H9 (cell line): ENCODE data around the gene IRAK4. TPM values are rescaled to one million over a fixed set of nuclear protein-coding genes. Genes with fewer than 3 reads are reported as not detected.

ENCODE experiments used
- DNase-seq: peaks from one replicate; pipeline ENCODE4 v3.0.0-alpha.2; 2017
- H2AFZ ChIP-seq: one replicate; pipeline ENCODE4 v1.6.1; 2013; ENCODE audit warnings: mild to moderate bottlenecking, low read length, control low read depth, moderate library complexity
- H2AK5ac ChIP-seq: 2 replicates; pipeline ENCODE4 v1.6.1; 2013; ENCODE audit warnings: low read length, control low read depth, mixed read lengths; ENCODE audit not compliant: insufficient read length
- H2BK120ac ChIP-seq: one replicate; pipeline ENCODE4 v1.6.1; 2013; ENCODE audit warnings: low read depth, mild to moderate bottlenecking, low read length, control low read depth, inconsistent platforms; ENCODE audit not compliant: poor library complexity, severe bottlenecking
- H2BK12ac ChIP-seq: 2 replicates; pipeline ENCODE4 v1.6.1; 2013; ENCODE audit warnings: low read length, control low read depth, mixed read lengths, low read depth; ENCODE audit not compliant: insufficient read length
- H2BK15ac ChIP-seq: 2 replicates; pipeline ENCODE4 v1.6.1; 2013; ENCODE audit warnings: low read depth, low read length, control low read depth
- H2BK20ac ChIP-seq: one replicate; pipeline ENCODE4 v1.6.1; 2013; ENCODE audit warnings: low read depth, mild to moderate bottlenecking, low read length, control low read depth, inconsistent platforms; ENCODE audit not compliant: poor library complexity, severe bottlenecking
- H2BK5ac ChIP-seq: 2 replicates; pipeline ENCODE4 v1.6.1; 2013; ENCODE audit warnings: low read length, control low read depth, mixed read lengths; ENCODE audit not compliant: insufficient read length
- H3K14ac ChIP-seq: 2 replicates; pipeline ENCODE4 v1.6.1; 2013; ENCODE audit warnings: low read length, control low read depth; ENCODE audit not compliant: insufficient read depth
- H3K18ac ChIP-seq: 2 replicates; pipeline ENCODE4 v1.6.1; 2013; ENCODE audit warnings: low read depth, mild to moderate bottlenecking, mixed read lengths, low read length, control low read depth; ENCODE audit not compliant: insufficient read length
- H3K23ac ChIP-seq: 2 replicates; pipeline ENCODE4 v1.6.1; 2013; ENCODE audit warnings: low read length, control low read depth, mixed read lengths, low read depth; ENCODE audit not compliant: insufficient read length
- H3K23me2 ChIP-seq: 2 replicates; pipeline ENCODE4 v1.6.1; 2013; ENCODE audit warnings: low read depth, mild to moderate bottlenecking, mixed read lengths, low read length, control low read depth; ENCODE audit not compliant: insufficient read length, poor library complexity, severe bottlenecking
- H3K27ac ChIP-seq: 2 replicates; pipeline ENCODE4 v1.5.1; 2013; ENCODE audit warnings: low read length, control low read depth, mixed read lengths, low read depth; ENCODE audit not compliant: insufficient read length
- H3K27me3 ChIP-seq: 2 replicates; pipeline ENCODE4 v1.6.1; 2013; ENCODE audit warnings: low read length, control low read depth, inconsistent platforms; ENCODE audit not compliant: insufficient read depth
- H3K4ac ChIP-seq: 2 replicates; pipeline ENCODE4 v1.6.1; 2013; ENCODE audit warnings: low read depth, mild to moderate bottlenecking, control low read depth, inconsistent platforms, low read length, moderate library complexity
- H3K4me1 ChIP-seq: 2 replicates; pipeline ENCODE4 v1.6.1; 2013; ENCODE audit warnings: low read length, control low read depth, inconsistent platforms; ENCODE audit not compliant: insufficient read depth
- H3K4me2 ChIP-seq: 2 replicates; pipeline ENCODE4 v1.6.1; 2013; ENCODE audit warnings: low read length, control low read depth, mixed read lengths; ENCODE audit not compliant: insufficient read length, insufficient read depth
- H3K56ac ChIP-seq: 2 replicates; pipeline ENCODE4 v1.6.1; 2013; ENCODE audit warnings: low read depth, mild to moderate bottlenecking, mixed read lengths, low read length, control low read depth; ENCODE audit not compliant: insufficient read length
- H3K79me1 ChIP-seq: 2 replicates; pipeline ENCODE4 v1.6.1; 2013; ENCODE audit warnings: low read depth, mild to moderate bottlenecking, moderate library complexity, low read length, control low read depth, inconsistent platforms; ENCODE audit not compliant: insufficient read depth, poor library complexity, severe bottlenecking
- H3K79me2 ChIP-seq: 2 replicates; pipeline ENCODE4 v1.6.1; 2013; ENCODE audit warnings: low read length, control low read depth, inconsistent platforms; ENCODE audit not compliant: insufficient read depth
- H3K9ac ChIP-seq: 2 replicates; pipeline ENCODE4 v1.6.1; 2013; ENCODE audit warnings: low read length, control low read depth, mixed read lengths; ENCODE audit not compliant: insufficient read length; ENCODE audit errors: extremely low read depth
- H3K9me3 ChIP-seq: one replicate; pipeline ENCODE4 v1.6.1; 2013; ENCODE audit warnings: low read depth, low read length, inconsistent platforms; ENCODE audit not compliant: control insufficient read depth
- H3T11ph ChIP-seq: one replicate; pipeline ENCODE4 v1.6.1; 2013; ENCODE audit warnings: mild to moderate bottlenecking, low read length, control low read depth, inconsistent platforms
- H4K20me1 ChIP-seq: one replicate; pipeline ENCODE4 v1.6.1; 2013; ENCODE audit not compliant: control insufficient read depth, insufficient read length, insufficient read depth
- H4K5ac ChIP-seq: 2 replicates; pipeline ENCODE4 v1.6.1; 2013; ENCODE audit warnings: low read depth, mild to moderate bottlenecking, mixed read lengths, low read length, control low read depth; ENCODE audit not compliant: insufficient read length
- H4K8ac ChIP-seq: replicated peaks from 2 replicates; pipeline ENCODE4 v1.6.1; 2013; ENCODE audit warnings: low read length, control low read depth, mixed read lengths, low read depth; ENCODE audit not compliant: insufficient read length
- H4K91ac ChIP-seq: 2 replicates; pipeline ENCODE4 v1.6.1; 2013; ENCODE audit warnings: low read depth, mild to moderate bottlenecking, moderate library complexity, mixed read lengths, low read length, control low read depth; ENCODE audit not compliant: insufficient read length
- H3K27ac Mint-ChIP-seq, 3 experiments: 2 replicates in 2 of 3; 3 replicates in 1 of 3; pipeline ENCODE4 v1.8.0; 2020 to 2021; ENCODE audit warnings: mixed read lengths in 3 of 3, mild to moderate bottlenecking in 1 of 3, moderate library complexity in 1 of 3
- H3K27me3 Mint-ChIP-seq: 2 replicates; pipeline ENCODE4 v1.8.0; 2021; ENCODE audit warnings: low read depth, mild to moderate bottlenecking, moderate library complexity, mixed read lengths
- H3K36me3 Mint-ChIP-seq, 3 experiments: 2 replicates in 2 of 3; 3 replicates in 1 of 3; pipeline ENCODE4 v1.8.0; 2020 to 2021; ENCODE audit warnings: low read depth in 3 of 3, mixed read lengths in 3 of 3; ENCODE audit not compliant: insufficient read depth in 1 of 3
- H3K4me1 Mint-ChIP-seq, 2 experiments: 2 replicates each; pipeline ENCODE4 v1.8.0; 2020; ENCODE audit warnings: mixed read lengths in 2 of 2
- H3K4me3 Mint-ChIP-seq, 2 experiments: 2 replicates in 1 of 2; 3 replicates in 1 of 2; pipeline ENCODE4 v1.8.0; 2020 to 2021; ENCODE audit warnings: mild to moderate bottlenecking in 2 of 2, mixed read lengths in 2 of 2, moderate library complexity in 1 of 2
- H3K9me3 Mint-ChIP-seq, 2 experiments: 2 replicates in 1 of 2; 3 replicates in 1 of 2; pipeline ENCODE4 v1.8.0; 2020; ENCODE audit warnings: mild to moderate bottlenecking in 2 of 2, mixed read lengths in 2 of 2, moderate library complexity in 1 of 2
- CTCF ChIP-seq: fragments of 200-600 bp; sonication (generic); conservative IDR thresholded peaks from 3 replicates; pipeline ENCODE4 v1.8.0; 2021; ENCODE audit warnings: antibody characterized with exemption, mild to moderate bottlenecking
- WGBS: extraction: QIAGEN DNeasy Blood & Tissue Kit; methylation state at CpG from one replicate; pipeline ENCODE4 v1.1.7; 2013; ENCODE audit warnings: missing lambda C conversion rate, low lambda C conversion rate, mixed read lengths; ENCODE audit not compliant: insufficient read length; ENCODE audit errors: extremely low coverage; 5-methylcytosine and 5-hydroxymethylcytosine counted together
- total RNA-seq: library from RNA; stranded (reverse); gene quantifications from 2 replicates; pipeline ENCODE4 v1.2.1, GENCODE V29; 2021

IRAK4 gene
- total RNA-seq, 1 experiment from 2014 or later: 3.0 TPM

GRCh38 chr12:43826681-43827080 lies 67.9 kb downstream of the IRAK4 start:
- Mint-ChIP-seq H3K4me3 (no peak overlapping the region), H3K9me3 (peaks cover 0 to 2% of the 10 kb centered on the region in 2 experiments; a peak in 2 of 5 replicates), H3K27ac (no peak overlapping the region), H3K4me1 (peaks cover 8 to 11% of the 10 kb centered on the region in 2 experiments), H3K27me3 (no peaks in the 10 kb centered on the region), H3K36me3 (no peaks in the 10 kb centered on the region)
- no peak for TF ChIP-seq CTCF
- Histone ChIP-seq H2AK5ac (no peak overlapping the region), H4K91ac (no peak overlapping the region), H3K9me3 (no peaks in the 10 kb centered on the region), H3K23me2 (no peaks in the 10 kb centered on the region), H3K27me3 (no peaks in the 10 kb centered on the region), H3K18ac (no peak overlapping the region), H2BK5ac (no peak overlapping the region), H3K56ac (no peak overlapping the region), H2AFZ (no peak overlapping the region), H4K20me1 (no peaks in the 10 kb centered on the region), H3K23ac (no peak overlapping the region), H2BK15ac (no peak overlapping the region), H3K27ac (no peak overlapping the region), H2BK120ac (no peak overlapping the region), H2BK20ac (no peak overlapping the region), H4K8ac (no peak overlapping the region), H4K5ac (no peak overlapping the region), H3K79me2 (no peaks in the 10 kb centered on the region), H3K14ac (no peak overlapping the region), H3K9ac (no peak overlapping the region), H3K4ac (no peak overlapping the region), H3K79me1 (no peaks in the 10 kb centered on the region), H3K4me2 (no peak overlapping the region), H3T11ph (no peak overlapping the region), H3K4me1 (no peaks in the 10 kb centered on the region), H2BK12ac (no peak overlapping the region)
- no CpG with 5 or more reads among the region's 3 CpGs for WGBS
- DNase-seq: no peak
